Left colon (tissue), 2 donors: ENCODE data around the gene CLDN1. TPM values are rescaled to one million over a fixed set of nuclear protein-coding genes. Genes with fewer than 3 reads are reported as not detected.

Experiments used
- ATAC-seq: fragments of 200-7000 bp; cut with Tn5 transposase; one replicate; pipeline ENCODE4 v1.9.1; 2020; ENCODE audit warnings: mild to moderate bottlenecking, moderate library complexity
- DNase-seq, 2 donors: peaks; one replicate each; pipeline ENCODE4 v3.0.0-alpha.2; 2020
- intact Hi-C, 2 donors: fragments of 100-400 bp; cut with DNase I in 1 of 2; cut with micrococcal nuclease in 1 of 2; formaldehyde crosslinking; loops; one replicate each; pipeline versions ENCODE4 v1.11.2 to v1.14.0; 2022; cut with DNase I, micrococcal nuclease
- long read RNA-seq: library from polyadenylated mRNA; unstranded; transcript quantifications from one replicate; pipeline ENCODE4 v2.0.0, GENCODE V29; 2021
- total RNA-seq, 2 donors: library from RNA; stranded (reverse); fragmentation: NEBNext Ultra II Directional; extraction: Animal tissue kit (Norgen Biotek cat#: 25700); gene quantifications; one replicate each; pipeline ENCODE4 v1.2.1, GENCODE V29; 2021
- donor health status: DM: no; HTN: no; CAD: no.
- donor health status: DM: yes; HTN: yes; CAD: no.

The CLDN1 gene, protein sequence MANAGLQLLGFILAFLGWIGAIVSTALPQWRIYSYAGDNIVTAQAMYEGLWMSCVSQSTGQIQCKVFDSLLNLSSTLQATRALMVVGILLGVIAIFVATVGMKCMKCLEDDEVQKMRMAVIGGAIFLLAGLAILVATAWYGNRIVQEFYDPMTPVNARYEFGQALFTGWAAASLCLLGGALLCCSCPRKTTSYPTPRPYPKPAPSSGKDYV
- total RNA-seq, result 1 to 10 TPM in 1 of 2 donors, under 1 TPM in 1; 0.59 to 2.6 TPM
- long read RNA-seq, partial matches to known transcripts, result 0 of 1 reads
- long read RNA-seq, other reads (novel, unspliced or antisense), result 1 of 1 reads

GRCh38 chr3:190321789-190322603, at the start of gene CLDN1:
Gene CLDN1 (minus strand): TSS chr3:190322446. CDS start chr3:190322206, 240 bp downstream.
- peak; percentile 73 to 87 for DNase-seq
- ATAC-seq, result peak; percentile 96
- intact Hi-C loops, result loop anchor here in 1 of 2 donors (5.0 kb wide), 1 partner anchor 95 kb away; no protein-coding TSS in a partner anchor

- ATAC-seq (no peak), DNase-seq (no peak)
- intact Hi-C loops, result no loop called here
Observed at GRCh38 chr3:190371152-190371551, 48.9 kb upstream of the CLDN1 start.

DNA sequence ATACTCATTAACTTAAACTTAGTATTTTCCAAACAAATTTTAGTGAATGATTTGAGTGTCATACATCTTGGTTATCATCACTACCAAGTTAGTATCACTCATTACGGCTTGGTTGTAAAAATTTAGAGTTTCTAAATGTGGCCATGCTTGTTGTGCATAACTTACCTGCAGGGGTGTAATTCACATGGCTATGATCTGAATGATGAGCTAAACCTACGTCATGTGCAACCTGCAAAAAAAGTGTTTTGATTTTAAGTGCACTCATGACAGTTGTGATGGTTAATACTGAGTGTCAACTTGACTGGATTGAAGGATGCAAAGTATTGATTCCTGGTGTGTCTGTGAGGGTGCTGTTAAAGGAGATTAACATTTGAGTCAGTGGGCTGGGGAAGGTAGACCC, 48.1 kb upstream of the CLDN1 start:
- DNase-seq, result no peak
- ATAC-seq, result no peak
- intact Hi-C loops, result no loop called here

GRCh38 chr3:190369668-190370295, 47.5 kb upstream of the CLDN1 start:
- DNase-seq, result no peak
- no peak for ATAC-seq
- intact Hi-C loops, result no loop called here

DNA sequence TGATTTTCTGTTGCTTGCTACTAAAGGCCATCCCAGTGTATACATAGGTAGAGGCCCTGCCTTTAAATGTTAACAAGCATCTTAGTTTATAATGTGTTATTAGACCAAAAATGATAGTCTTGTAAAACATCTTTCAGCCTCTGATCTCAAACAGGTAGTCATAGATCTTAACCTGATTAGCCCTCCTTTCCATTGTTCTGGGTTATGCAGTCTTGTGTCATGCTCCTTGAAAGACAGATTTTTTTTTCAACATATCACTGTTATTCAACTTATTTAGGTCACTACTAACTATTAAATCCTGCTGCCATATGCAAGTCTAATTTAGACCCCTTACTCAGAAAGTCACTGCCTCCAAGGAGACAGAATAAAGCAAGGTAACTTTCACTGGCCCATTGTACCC, 46.6 kb upstream of the CLDN1 start:
- no peak for ATAC-seq
- no peak for DNase-seq

GRCh38 chr3:190366133-190366532, 43.9 kb upstream of the CLDN1 start:
- intact Hi-C loops, result no loop called here
- ATAC-seq (no peak), DNase-seq (no peak)

More for the DNA sequence above, 46.6 kb upstream of the CLDN1 start:
- intact Hi-C loops, result no loop called here

DNA sequence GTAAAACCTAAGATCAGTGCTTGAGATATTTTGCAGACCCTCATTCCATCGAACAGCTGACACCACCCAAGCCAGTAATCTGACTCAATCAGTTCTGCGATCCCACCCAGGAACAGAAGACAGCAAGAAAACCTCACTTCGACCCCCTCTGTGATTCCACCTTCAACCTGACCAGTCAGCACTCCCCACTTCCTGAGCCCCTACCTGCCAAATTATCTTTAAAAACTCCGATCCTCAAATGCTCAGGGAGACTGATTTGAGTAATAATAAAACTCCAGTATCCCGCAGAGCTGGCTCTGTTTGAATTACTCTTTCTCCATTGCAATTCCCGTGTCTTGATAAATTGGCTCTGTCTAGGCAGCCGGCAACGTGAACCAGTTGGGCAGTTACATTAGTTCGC, 40.0 kb upstream of the CLDN1 start:
- intact Hi-C loops, result no loop called here
- DNase-seq, result no peak
- no peak for ATAC-seq

DNA sequence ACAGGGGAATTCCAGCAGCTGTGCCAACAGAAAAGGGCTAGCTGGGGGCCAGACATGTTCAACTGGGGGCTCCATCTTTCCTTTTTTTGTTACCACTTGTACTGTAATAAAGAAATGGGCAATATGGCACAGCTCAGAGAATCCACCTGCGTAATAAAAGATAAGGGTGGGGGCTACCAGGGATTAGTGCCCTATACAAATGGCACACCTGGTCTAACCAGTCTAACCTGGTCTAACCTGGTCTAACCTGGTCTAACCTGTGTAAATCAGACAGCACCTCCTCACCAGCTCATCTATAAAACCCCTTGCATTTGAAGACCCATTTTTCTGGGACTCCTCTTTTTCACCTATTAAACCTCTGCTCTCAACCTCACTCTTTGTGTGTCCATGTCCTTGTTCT, 39.5 kb upstream of the CLDN1 start:
- no peak for ATAC-seq
- intact Hi-C loops, result no loop called here
- no peak for DNase-seq

- no peak for DNase-seq
- intact Hi-C loops, result no loop called here
Observed at GRCh38 chr3:190360228-190360627, 38.0 kb upstream of the CLDN1 start.

DNA sequence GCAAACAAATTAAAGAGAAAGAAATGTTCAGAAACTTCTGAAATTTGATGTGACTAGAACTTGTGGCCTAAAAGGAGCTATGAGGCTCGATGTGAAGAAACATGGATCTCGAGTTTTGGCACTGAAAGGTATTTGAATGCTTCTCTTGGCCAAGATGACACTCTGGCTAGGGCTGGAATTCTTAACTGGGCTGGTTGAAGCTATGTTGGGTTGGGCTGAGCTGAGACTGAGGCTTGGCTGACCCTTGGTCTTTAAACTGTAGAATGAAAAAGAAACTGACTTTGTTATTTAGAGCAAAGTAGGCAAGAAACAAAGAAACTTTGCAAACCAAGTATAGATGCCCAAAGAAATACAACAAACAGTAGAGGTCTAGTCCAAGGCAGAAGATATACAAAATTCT, 37.6 kb upstream of the CLDN1 start:
- ATAC-seq (peak; percentile 50), DNase-seq (no peak)

More at GRCh38 chr3:190360228-190360627, 38.0 kb upstream of the CLDN1 start:
- no peak for ATAC-seq

DNA sequence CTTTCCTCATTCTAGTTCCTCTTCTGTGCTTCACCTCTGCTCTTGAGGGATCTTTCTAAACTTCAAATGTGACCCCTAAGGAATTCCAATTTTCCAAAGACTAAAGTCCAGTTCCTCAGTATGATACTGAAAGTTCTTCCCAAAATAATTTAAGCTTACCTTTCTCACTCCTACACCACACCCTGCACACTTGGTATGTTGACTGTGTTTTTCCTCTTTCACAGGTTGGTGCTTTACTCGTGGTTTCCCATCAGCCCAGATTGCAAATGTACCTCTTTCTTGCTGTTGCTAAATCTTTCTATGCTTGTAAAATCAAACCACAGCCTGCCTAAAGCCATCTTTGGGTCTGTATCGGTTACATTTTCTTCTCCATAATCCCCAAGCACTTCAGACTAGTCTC, 35.2 kb upstream of the CLDN1 start:
- ATAC-seq, result no peak
- no peak for DNase-seq
- intact Hi-C loops, result no loop called here

More for the DNA sequence above, 37.6 kb upstream of the CLDN1 start:
- intact Hi-C loops, result no loop called here

DNA sequence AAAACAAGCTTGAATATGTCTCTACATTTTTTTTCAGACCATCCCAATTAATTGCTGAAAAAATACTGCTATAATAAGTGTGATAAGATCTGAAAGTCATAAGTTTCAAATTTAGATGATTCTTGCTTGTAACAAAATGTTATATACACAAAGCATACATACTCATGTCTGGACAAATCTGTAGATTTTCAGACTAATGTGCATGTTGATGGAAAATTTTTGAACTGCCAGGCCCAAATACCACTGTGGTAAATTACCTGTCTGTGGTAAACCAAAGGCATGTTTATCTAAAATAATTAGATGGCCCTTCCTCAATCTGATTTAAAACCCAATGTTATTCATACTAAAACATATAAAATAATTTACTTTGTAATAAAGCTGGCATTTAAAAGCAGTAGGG, 34.0 kb upstream of the CLDN1 start:
- DNase-seq (no peak), ATAC-seq (no peak)
- intact Hi-C loops, result no loop called here

DNA sequence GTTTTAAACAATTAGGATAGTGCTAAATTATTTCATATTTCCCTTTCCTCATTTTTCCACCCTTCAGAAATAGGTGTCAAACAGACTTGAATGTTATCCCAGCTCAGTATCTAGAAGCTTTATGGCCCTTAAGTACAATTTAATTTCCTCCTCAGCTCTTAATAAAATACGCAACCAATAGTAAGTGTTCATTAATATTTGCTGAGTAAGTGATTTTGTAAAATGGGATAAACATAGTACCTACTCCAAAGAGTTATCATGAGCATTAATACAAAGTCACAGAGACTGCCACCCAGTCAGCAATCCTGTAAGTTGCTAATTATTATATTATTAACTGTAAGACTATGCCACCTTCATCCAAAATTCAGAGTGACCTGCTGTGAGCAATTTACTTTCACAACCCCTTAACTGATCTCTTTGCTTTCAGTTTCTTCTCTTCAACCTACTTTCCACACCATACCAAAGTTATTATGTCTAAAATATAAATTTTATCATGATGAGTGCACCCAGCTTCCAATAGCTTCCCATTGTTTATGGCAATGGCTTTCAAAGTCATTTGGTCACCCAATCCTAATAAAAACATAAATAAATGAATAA, 30.7 kb upstream of the CLDN1 start:
- no peak for ATAC-seq
- intact Hi-C loops, result no loop called here
- DNase-seq, result no peak

- intact Hi-C loops, result no loop called here
- ATAC-seq (no peak), DNase-seq (no peak)
Observed at GRCh38 chr3:190346541-190346940, 24.3 kb upstream of the CLDN1 start.

- ATAC-seq, result peak; percentile 62
- intact Hi-C loops, result no loop called here
- DNase-seq, result no peak
Observed at GRCh38 chr3:190345878-190346277, 23.6 kb upstream of the CLDN1 start.

DNA sequence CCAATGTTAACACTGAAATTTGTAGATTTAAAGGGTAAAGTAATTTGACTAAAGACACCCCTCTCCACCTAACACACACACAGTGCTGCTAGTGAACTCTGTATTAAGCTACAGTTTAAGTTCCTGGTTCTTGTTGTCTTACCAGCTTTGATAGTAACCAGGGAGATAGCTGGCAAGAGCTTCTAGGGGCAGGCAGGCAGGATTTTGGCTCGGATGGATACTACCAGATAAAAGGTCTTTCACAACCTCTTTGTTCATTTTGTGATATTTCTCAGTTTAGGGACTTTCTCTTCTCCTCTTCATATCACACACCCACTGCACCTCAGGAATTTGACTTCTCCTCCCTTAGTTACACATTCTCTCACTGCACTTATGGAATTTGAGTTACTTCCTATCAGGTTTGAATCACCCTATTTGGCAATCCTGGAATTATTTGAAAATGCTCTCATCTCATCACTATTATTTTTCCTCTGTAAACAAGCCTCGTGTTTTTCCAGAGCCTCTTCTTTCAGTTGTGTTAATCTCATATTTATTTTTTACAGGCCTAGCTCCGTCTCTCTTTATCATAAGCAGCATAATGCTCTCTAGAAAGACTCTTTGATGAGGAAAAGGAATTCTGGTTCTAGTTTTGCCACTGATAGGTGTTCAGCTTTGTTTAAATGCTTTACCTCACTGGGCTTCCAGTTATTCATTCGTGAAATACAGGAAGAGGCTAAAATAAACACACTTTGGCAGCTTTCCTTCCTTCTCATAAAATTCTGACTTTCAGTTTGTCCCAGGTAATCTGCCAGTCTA, 23.0 kb upstream of the CLDN1 start:
- intact Hi-C loops, result no loop called here
- peak in 1 of 2 donors; percentile 7 for DNase-seq
- ATAC-seq, result peak; percentile 90

DNA sequence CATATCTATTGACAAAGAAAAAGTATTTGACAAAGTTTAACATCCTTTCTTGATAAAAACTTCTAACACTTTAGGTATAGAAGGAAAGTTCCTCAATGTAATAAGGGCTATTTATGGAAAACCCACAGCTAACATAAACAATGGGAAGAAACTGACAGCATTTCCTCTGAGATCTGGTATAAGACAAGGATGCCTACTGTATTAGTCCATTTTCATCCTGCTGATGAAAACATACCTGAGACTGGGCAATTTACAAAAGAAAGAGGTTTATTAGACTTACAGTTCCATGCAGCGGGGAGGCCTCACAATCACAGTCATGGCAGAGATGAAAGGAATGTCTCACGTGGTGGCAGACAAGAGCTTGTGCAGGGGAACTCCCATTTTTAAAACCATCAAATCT, 17.8 kb upstream of the CLDN1 start:
- intact Hi-C loops, result no loop called here
- ATAC-seq (no peak), DNase-seq (no peak)

- no peak for DNase-seq
- ATAC-seq, result no peak
- intact Hi-C loops, result no loop called here
Observed at GRCh38 chr3:190339130-190339529, 16.9 kb upstream of the CLDN1 start.

DNA sequence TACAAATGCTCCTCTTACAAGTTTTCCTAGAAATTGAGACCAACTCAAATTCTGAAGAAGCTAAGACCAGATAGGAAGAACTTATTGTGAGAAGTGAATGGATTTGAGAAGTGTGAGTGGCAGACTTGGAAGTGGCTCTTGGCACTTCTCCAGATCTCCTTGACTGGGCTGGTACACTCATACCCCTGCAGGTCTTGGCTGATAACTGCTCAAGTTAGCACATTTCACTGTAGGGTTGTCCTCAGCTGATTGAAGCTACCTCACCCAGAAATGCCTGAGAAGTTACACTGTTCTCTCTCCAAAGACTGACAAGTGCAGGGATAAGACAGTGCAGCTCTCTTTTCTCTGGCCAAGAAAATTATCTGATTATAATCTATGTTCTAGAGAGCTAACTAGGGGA, 16.5 kb upstream of the CLDN1 start:
- ATAC-seq, result no peak
- intact Hi-C loops, result no loop called here
- no peak for DNase-seq
